ENCODE data around the gene CD28.
"Not testable (repeated sequence)": the region's sequence is repeated elsewhere in the genome, so short reads cannot be mapped to it uniquely, and the experiment has no call there.

CD28 gene

DNA sequence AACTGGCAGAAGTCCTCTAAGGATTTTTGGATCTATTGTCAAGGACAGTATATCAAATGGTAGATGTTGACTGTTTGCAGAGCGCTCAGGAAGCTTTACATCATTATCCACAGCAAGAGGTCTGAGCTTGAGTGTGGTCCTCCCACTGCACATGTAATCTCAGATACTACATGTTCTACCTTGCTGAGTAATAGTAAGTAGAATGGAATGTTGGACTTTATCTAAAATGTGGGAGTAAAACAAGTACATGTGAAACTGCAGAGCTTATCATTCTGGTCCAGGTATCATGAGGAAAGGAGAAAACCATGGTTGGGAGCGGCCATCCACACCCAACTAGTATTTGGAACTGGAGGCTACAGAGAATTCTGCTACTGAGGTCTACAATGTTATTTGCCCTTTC lies 19.3 kb upstream of the CD28 start:
- DNase-seq (ENCODE audit: low read depth) = no peak

DNA sequence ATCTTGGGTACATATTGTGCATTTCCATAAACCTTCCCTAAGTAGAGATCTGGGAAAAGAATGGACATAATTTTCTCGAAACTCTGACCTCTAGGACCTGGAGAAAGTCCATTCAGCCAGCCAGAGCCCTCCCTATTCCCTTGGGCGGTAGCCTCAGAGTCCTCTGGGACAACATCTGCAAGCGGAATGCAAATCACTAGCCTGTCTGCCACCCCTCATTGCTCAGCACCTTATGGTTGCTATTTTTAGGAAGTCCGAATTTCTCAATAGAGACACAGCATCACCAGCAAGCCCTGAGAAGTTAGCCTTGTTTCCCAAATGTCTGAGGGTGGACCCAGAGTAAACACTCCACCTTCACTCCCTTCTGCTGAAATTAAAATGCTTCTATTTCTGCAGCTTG lies 17.6 kb upstream of the CD28 start:
- no peak for DNase-seq (ENCODE audit: low read depth)

DNA sequence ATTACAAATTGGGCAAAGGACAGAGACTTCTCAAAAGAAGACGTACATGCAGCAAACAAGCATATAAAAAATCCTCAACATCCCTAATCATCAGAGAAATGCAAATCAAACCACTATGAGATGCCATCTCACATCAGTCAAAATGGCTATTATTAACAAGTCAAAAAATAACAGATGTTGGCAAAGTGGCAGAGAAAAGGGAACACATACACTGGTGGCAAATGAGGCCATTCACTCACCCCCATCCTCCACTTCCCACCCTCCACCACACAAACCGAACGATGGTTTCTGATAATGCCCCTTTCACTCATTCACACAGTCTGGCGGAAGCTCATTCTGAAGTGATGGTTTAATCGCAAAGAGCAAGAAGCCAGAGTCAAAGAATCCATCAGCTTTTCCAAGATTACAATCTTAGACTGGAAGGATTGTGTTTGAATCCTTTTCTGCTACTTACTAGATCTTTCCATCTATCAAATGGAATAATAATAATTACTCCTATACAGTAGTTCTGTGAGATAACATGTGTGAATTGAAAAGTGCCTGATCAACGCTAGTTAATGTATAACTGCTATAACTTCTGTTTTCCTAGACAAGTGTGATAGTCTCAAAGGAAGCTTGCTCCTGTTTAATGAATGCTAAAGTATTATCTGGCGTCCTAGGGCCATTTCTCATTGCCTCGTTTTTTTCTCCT lies 16.9 kb upstream of the CD28 start:
- DNase-seq (ENCODE audit: low read depth) = no peak

DNA sequence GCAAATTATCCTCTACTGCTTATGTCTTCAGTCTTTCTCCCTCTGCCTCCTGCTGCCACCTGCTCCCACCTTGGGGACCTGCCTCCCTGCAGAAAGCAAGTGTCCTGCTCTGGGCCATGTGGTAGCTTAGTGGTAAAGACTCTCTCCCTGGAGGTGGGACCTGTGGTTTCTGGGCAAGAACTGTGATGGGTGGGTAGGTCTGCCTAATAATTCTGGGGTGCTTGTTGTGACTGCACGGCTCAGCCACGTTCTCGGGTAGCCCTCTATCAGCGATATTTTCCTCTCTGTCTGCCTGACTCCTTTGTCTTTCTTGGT lies 16.4 kb upstream of the CD28 start:
- DNase-seq (ENCODE audit: low read depth) = no peak

DNA sequence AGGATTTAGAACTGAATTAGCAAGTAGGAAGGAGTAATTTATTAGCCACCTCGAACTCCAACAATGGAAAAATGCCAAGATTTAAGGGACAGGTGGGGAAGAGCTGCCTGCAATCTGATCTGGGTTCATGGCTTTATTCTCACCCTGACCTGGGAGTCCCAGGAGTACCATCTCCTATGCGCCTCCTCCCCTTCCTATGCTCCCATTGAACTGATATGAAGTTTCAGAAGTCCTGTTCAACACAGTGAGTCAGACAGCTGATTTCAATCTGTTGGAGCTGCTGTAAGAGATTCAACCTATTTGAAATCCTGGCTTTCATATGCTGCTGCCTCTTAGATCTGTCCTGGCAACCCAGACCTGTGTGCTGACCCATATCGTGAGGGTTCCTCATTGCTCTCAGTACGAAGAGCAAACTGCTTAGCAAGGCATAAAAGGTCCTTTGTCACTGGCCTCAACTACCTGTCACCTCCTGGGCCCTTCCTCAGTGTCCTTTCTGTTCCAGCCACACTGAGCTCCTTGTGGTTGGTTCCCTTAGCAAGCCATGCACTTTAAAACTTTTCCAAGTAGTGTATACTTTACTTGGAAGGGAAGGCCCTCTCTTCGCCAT lies 15.9 kb upstream of the CD28 start:
- no peak for DNase-seq (ENCODE audit: low read depth)

DNA sequence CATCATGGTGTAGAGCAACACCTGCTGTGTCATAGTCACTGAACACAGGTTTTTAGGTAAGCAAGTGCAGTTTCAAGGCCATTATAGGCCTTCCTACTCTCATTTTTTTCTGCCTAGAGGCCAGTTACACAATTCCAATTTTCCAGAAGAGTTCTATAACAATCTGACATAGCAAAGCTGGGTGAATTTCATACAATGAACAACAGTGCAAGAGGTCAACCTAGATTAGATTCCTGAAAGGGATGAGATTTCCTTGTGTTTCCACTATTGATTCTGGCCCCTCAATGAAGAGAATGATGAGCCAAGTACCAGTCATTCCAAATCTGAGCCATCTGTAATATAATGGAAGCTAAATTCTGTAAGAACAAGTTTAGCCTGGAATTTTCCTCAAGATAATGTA lies 15.3 kb upstream of the CD28 start:
- DNase-seq (ENCODE audit: low read depth) = no peak

DNA sequence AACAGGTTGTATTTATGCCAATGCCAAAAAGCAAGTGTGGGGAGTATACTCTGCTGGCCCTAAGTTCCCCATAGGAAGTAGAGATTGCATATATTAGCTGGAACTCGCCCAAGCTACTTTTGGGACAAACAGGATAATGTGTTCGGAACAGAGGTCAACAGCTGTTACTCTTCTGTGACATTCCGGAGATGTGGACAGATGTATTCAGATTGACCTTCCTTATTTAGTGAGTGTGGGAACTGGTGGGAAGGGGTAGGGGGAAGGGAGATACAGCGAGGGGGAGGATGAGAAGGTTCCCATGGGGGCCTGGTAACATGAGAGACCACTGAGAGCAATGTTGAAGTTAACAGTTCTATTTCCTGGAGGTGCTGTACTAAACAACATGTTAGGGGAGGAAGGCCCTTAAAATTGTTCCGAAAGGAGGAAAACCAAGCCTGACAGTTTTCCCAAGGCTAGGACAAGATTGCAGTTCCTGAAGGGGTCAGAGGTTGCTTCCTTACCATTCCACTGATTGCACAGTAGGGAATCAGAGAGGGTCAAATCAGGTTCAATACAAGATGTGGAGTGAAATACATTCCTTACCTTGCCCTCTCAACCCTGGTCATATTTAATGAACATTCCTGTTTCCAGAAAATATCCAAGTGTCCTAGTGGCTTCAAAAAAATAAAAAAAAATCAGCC lies 14.3 kb upstream of the CD28 start:
- DNase-seq (ENCODE audit: low read depth) = no peak

DNA sequence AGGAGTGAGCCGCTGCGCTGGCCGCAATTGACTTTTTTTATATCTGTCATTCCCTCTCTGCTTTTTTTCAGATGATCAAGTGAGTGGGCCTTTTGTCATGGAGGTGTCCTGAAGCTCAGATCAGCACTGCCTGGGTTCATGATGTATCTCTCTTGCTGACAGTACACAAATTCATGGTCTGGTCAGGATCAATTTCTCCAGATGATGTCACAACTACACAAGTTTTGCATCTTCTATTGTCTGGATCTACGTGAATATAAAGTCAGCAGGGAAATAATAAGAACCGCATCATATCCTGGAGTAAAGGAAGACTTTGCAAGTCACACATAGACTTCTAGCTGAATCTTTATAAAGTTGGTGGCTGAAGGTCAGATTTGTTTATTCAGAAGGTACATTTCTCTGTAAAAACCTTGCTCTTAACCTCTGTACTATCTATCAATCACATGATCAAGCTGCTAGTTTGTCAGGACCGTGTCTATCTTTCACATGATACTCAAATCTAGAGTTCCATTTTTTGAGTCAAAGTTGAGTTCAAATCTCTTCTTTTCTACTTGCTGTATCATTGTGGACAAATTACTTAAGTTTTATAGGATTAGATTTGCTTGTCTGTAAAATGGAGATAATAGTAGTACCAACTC lies 13.1 kb upstream of the CD28 start:
- DNase-seq (ENCODE audit: low read depth) = no peak

DNA sequence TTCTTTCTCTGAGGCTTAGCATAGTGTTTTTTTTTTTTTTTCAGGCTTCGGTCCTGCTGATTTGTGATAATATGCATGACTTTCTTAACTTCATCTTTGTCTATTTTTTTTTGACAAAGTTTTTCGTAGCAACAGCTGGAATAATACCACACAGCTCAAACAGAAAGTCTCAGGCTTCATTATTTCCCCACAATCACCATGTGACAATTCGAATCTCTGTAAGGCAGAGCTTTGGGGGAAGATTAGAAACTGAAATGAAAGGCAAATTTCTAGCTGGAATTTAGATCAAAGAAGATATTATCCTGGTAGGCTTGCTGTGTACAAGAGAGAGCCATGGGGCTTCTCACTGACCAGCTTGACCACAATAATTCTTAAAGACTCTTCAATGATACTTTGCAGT lies 12.2 kb upstream of the CD28 start:
- no peak for DNase-seq (ENCODE audit: low read depth)

DNA sequence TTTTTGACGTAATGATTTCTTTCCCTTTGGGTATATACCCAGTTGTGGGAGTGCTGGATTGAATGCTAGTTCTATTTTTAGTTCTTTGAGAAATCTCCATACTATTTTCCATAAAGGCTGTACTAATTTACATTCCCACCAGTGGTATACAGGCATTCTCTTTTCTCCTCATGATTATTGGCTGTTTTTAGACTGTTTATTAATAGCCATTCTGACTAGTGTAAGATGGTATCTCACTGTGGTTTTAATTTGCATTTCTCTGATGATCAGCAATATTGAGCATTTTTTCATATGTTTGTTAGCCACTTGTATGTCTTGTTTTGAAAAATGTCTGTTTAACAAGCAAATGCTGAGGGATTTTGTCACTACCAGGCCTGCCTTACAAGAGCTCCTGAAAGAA lies 9.2 kb upstream of the CD28 start:
- DNase-seq (ENCODE audit: low read depth) = no peak

DNA sequence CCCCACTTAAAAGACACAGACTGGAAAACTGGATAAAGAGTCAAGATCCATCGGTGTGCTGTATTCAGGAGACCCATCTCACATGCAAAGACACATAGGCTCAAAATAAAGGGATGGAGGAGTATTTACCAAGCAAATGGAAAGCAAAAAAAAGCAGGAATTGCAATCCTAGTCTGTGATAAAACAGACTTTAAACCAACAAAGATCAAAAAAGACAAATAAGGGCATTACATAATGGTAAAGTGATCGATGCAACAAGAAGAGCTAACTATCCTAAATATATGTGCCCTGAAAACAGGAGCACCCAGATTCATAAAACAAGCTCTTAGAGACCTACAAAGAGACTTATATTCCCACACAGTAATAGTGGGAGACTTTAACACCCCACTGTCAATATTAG lies 8.7 kb upstream of the CD28 start:
- DNase-seq (ENCODE audit: low read depth) = not testable (repeated sequence)

DNA sequence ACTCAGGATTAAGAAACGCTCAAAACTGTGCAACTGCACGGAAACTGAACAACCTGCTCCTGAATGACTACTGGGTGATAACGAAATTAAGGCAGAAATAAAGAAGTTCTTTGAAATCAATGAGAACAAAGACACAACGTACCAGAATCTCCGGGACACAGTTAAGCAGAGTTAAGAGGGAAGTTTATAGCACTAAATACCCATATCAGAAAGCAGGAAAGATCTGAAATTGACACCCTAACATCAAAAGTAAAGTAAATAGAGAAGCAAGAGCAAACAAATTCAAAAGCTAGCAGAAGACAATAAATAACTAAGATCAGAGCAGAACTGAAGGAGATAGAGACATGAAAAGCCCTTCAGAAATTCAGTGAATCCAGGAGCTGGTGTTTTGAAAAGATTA lies 8.0 kb upstream of the CD28 start:
- DNase-seq (ENCODE audit: low read depth) = not testable (repeated sequence)

DNA sequence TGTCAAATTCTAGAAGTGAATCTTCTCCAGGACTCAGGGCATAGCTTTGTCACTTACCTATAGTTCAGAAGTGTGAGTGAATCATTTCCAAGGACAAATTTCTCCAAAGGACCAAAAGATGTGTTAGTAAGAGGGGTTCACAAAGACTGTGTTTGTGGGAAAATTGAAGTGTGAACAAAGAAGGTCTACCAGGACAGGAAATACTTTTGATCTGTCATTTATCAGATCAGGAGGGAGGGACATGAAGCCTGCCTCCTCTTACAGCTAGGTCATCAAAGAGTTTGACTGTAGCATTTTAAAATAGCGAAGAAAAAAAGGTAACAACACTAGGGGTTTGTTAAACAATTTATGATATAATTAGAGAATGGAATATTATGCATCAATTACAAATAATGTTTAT lies 2.0 kb upstream of the CD28 start:
- no peak for DNase-seq (ENCODE audit: low read depth)

DNA sequence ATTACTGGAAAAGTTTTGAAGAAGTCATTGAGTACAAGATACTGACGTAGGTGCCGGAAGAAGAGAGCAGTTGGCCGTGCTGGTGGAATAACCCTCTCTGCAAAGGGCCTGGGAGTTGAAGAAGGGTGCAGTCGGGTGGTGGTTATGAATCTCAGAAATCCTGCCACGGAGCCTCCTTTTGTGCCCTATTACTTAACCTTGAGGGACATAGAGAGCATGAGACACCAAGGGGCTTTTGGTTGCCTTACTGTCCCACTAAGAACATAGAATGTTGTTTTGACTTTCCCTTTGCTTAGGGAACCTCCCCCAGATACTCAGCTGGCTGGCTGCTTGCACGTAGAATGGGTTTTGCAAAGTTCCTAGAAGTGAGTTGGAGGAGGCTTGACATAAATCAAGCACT lies 1.3 kb upstream of the CD28 start:
- no peak for DNase-seq (ENCODE audit: low read depth)

DNA sequence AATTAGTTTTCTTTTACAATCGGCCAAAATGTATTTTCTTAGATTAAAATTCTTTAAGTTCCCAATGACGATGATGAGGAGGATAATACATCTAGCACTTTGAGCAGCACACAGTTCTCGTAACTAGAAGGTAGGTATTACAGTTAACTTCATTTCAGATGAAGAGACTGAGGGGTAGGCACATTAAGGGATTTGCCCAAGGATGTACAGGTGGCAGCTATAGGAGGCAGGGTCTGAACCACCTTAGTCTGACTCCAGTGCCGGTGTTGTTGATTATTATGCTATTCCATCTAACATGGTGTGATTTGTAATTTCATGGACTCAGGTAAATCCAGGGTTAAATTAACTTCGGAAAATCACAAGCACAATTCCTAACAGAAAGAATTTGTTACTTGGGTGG lies 1.1 kb downstream of the CD28 start:
- DNase-seq (ENCODE audit: low read depth) = no peak

DNA sequence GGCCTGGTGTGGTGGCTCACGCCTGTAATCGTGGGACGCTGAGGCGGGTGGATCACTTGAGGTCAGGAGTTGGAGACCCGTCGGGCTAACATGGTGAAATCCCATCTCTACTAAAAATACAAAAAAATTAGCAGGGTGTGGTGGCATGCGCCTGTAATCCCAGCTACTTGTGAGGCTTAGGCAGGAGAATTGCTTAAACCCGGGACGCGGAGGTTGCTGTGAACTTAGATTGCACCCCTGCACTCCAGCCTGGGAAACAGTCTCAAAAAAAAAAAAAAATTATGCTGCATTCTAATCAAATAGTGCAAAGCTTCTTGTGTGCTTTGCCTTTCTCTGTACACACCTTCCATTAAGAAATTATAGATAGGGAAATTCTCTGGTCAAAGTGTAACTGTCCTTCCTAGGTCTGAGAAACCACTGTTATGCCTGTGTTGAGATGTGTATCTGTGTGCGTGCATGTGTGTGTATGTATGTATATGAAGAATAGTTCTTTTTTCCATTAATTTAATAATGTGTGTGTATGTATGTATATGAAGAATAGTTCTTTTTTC lies 2.5 kb downstream of the CD28 start:
- DNase-seq (ENCODE audit: low read depth) = no peak

DNA sequence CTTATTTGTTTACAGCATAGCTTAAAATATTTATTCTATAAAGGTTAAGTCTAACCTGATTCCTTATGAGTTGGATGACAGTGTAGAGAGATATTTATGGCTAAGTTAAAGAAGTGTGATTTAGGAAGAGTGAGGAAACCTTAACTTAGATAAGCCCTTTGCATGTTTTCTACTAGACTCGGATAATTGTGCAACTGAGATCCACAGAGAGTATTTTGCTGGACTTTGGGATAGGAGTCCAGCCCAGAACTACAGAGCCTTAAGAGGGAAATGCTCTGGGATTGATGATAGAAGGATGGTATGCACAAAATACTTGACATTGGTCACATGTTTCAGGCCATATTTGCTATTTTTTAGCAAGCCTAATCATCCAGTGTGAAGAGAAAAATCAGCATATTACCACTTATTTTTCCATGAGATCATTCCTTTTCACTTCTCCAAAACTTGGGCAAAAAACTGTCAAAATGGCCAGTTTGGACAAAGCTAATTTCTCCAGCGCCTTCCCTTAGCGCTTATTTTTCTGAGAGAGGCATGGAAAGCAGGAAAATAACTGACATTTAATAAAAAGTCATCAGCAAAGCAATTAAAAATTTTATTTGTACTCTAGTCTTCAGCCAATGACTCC lies 3.1 kb downstream of the CD28 start:
- no peak for DNase-seq (ENCODE audit: low read depth)

DNA sequence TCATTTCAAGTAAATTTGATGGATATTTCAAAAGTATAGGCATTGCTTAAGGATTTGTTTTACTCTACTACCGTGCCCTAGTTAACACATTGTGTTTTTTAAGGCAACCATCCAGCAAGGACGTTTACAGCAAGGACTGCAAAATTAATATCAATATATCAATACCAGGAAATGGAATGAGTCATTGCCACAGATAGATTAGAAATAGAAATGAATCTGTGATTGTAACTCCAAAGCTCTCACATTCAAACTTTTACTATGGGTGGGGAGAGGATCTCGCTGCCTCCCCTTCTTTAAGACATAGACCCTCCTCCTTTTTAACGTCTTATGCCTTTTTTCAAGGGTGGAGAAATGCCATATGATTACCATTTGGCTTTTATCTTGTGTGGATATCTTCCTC lies 3.8 kb downstream of the CD28 start:
- DNase-seq (ENCODE audit: low read depth) = no peak

DNA sequence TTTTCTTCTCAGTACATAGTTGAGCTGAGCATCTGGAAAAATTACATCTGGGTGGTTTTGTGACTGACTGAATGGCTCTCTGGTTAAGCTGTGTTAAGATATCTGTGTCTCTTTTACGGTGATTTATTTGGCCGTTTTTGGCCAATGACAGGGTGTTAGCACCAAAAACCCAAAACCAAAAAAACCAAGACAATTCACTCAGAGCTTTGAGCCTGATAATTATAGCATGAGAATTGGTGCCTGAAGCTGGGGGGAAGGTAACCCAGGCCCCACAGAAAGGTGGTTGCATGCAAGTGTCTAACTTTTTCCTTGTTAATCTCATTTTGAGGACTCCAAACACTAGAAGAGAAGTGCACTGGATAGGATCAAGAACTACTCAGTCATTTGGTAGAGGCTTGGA lies 4.5 kb downstream of the CD28 start:
- DNase-seq (ENCODE audit: low read depth) = no peak

DNA sequence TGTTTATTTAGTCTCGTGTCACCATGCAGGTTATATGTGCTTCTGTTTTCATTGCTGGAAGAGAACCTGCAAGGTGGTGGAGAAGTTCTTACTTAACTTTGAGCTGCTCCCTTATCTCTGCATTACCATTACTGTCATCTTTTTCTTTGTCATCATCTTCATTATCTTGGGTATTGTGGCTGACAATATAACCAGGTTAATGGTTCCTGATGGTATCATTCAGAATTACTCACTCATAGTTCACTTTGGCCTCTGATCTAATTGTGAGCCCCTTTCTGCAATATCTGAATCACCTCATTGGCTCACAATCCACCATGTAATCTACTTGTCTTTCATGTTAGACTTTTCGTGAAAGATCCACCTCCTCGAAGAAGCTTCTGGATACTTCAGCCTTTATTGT lies 5.0 kb downstream of the CD28 start:
- no peak for DNase-seq (ENCODE audit: low read depth)

DNA sequence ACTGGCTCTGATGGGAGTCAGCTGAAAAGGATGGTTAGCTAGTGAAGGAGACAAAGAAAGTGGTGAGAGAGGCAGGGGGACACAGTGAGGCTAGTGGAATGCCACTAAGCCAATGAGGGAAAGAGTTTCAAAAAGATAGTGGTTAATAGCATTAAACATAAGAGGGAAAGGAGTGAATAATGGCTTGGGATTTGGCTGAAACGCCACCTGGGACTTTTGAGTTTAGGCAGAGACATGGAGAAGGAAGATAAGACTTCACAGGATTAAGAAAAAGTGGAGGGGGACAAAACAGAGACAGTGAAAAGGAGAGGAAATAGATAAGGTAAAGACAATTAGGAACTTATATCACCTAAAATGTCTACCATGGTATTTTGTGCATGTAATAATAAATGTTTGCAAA lies 6.9 kb downstream of the CD28 start:
- DNase-seq (ENCODE audit: low read depth) = no peak

DNA sequence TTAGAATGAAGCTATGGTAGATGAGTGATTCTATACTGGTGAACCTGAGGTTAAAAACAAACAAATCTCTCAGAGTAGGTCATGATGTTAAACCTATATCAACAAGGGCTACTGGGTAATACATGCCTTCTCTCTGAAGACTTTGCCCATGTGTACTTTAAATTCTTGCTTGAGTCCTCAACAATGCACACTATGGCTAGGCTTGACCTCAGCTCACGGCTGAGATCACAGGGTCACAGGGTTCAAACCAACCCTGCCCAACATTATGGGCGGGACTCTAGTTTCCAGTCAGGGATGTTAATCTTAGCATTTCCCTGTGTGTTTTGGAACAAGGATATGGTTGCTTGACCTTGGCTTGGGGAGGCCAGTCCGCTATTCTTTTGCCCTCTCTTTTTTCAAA lies 7.7 kb downstream of the CD28 start:
- DNase-seq (ENCODE audit: low read depth) = no peak

DNA sequence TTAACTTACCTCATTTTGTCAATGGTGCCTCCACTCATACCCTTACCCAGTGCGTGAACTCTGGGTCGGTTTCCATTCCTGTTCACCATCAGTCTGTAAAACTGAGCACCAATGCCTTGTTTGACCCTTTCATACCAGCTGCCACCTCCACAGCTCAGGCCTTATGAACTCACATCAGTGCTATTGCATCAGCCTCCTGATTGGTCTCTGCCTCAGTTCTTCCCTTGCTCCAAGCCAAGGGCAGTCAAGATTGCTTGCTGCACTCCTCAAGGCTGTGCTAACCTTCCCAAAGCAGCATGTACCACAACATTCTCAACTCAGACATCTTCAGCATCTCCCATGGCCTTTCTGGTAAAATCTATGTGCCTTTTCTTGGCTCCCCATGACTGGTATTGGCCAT lies 9.3 kb downstream of the CD28 start:
- DNase-seq (ENCODE audit: low read depth) = no peak

Measured in CMK (cell line).